ENCODE measurements around the gene GLYATL2. TPM values are rescaled to one million over a fixed set of nuclear protein-coding genes. Genes with fewer than 3 reads are reported as not detected.

The GLYATL2 gene
- total and polyA plus RNA-seq, 9 of the 15 experiments (the other 6 are each of a cell fraction or from before 2014, with no cell fraction given), result not detected

- H3K9me1 ChIP-seq (ENCODE audit: control insufficient read depth, insufficient read depth, low read length), result no peaks in the 10 kb centered on the region
- intact Hi-C loops (cut with micrococcal nuclease) (no loop called here), in situ Hi-C loops (cut with MboI) (no loop called here)
- H3K9me3 ChIP-seq (replicated peaks; ENCODE audit: control insufficient read depth, insufficient read depth, low read depth, low read length), result no peaks in the 10 kb centered on the region
- DNase-seq (ENCODE audit: extremely low read depth in 1 of 4, low spot score in 3 of 4), result no peak
- ATAC-seq, result no peak
- no peak for FAIRE-seq
- no peak for TF ChIP-seq MCM5 (IDR thresholded peaks at IDR 0.05; ENCODE audit: low read depth)
- no peak for TF ChIP-seq HDAC3 (IDR thresholded peaks at IDR 0.05; ENCODE audit: borderline replicate concordance, partially characterized antibody)
- no peaks in the 10 kb centered on the region for H3K27me3 ChIP-seq (ENCODE audit: control insufficient read depth in 2 of 2, insufficient read depth in 2 of 2, low read length in 2 of 2)
- no TSS peak for BruUV-seq (replicated peaks)
- H2AFZ ChIP-seq (ENCODE audit: low read depth, low read length), result no peak overlapping the region
- no peaks in the 10 kb centered on the region for H3K79me2 ChIP-seq (ENCODE audit: control insufficient read depth, insufficient read depth, low read length)
- H4K20me1 ChIP-seq (replicated peaks; ENCODE audit: control insufficient read depth, insufficient read depth, low read length), result no peaks in the 10 kb centered on the region
- WGBS (ENCODE audit: insufficient coverage, low coverage, missing lambda C conversion rate), result 4% methylated on average over 3 of the region's 3 CpGs
- no peak overlapping the region for H3K4me3 ChIP-seq
- H3K4me1 ChIP-seq (replicated peaks in 1 of 2; ENCODE audit: control insufficient read depth in 2 of 2, insufficient read depth in 2 of 2, low read length in 2 of 2), result no peaks in the 10 kb centered on the region
- ChIA-PET CTCF (ENCODE audit: low intra/inter-chr PET ratio) (no interaction called here), POLR2A (interaction anchor here (0.6 to 1.2 kb wide), 2 partner anchors 71 to 213 kb away, joined by 3 read pairs; no protein-coding TSS in a partner anchor)
- H3K27ac ChIP-seq (ENCODE audit: extremely low read depth, low read depth, low read length), result no peak overlapping the region
- no peak overlapping the region for H3K4me2 ChIP-seq (ENCODE audit: insufficient read depth, low read length)
- no peaks in the 10 kb centered on the region for H3K36me3 ChIP-seq (ENCODE audit: control insufficient read depth, insufficient read depth, low read length)
- H3K9ac ChIP-seq (ENCODE audit: insufficient read depth in 1 of 2, low read depth in 2 of 2, low read length in 2 of 2), result no peak overlapping the region
These were observed 882 bp upstream of the GLYATL2 start for GRCh38 chr11:58845386-58845785.

GRCh38 chr11:58837707-58838388, 6.7 kb downstream of the GLYATL2 start:
- Histone ChIP-seq H4K20me1 (replicated peaks; ENCODE audit: control insufficient read depth, insufficient read depth, low read length) (no peaks in the 10 kb centered on the region), H3K27ac (ENCODE audit: extremely low read depth, low read depth, low read length) (no peak overlapping the region), H3K79me2 (ENCODE audit: control insufficient read depth, insufficient read depth, low read length) (no peaks in the 10 kb centered on the region), H3K36me3 (ENCODE audit: control insufficient read depth, insufficient read depth, low read length) (no peaks in the 10 kb centered on the region), H3K9me3 (replicated peaks; ENCODE audit: control insufficient read depth, insufficient read depth, low read depth, low read length) (no peaks in the 10 kb centered on the region), H3K27me3 (ENCODE audit: control insufficient read depth in 2 of 2, insufficient read depth in 2 of 2, low read length in 2 of 2) (no peaks in the 10 kb centered on the region), H3K4me2 (ENCODE audit: insufficient read depth, low read length) (no peak overlapping the region), H3K4me1 (replicated peaks in 1 of 2; ENCODE audit: control insufficient read depth in 2 of 2, insufficient read depth in 2 of 2, low read length in 2 of 2) (no peaks in the 10 kb centered on the region), H3K9me1 (ENCODE audit: control insufficient read depth, insufficient read depth, low read length) (no peaks in the 10 kb centered on the region), H3K4me3 (no peak overlapping the region), H3K9ac (ENCODE audit: insufficient read depth in 1 of 2, low read depth in 2 of 2, low read length in 2 of 2) (no peak overlapping the region), H2AFZ (ENCODE audit: low read depth, low read length) (no peak overlapping the region)
- TF ChIP-seq SNIP1 (IDR thresholded peaks at IDR 0.05; ENCODE audit: low read depth) (no peak), ZNF41 (CRISPR knock-in tag; conservative IDR thresholded peaks at IDR 0.05) (no peak), RBFOX2 (IDR thresholded peaks at IDR 0.05; ENCODE audit: low read depth, low read length) (no peak), NFIC (IDR thresholded peaks at IDR 0.05) (0 out of 2 replicates have a peak, but pooled peaks have one; percentile 22)
- POLR2A ChIA-PET, result no interaction called here
- CTCF ChIA-PET (ENCODE audit: low intra/inter-chr PET ratio), result no interaction called here
- no peak for FAIRE-seq
- in situ Hi-C loops (cut with MboI) (no loop called here), intact Hi-C loops (cut with micrococcal nuclease) (no loop called here)
- no peak for ATAC-seq
- 0% methylated on average over 5 of the region's 5 CpGs for WGBS (ENCODE audit: insufficient coverage, low coverage, missing lambda C conversion rate)
- no peak for DNase-seq (ENCODE audit: extremely low read depth in 1 of 4, low spot score in 3 of 4)
- no TSS peak for BruUV-seq (replicated peaks)

Measured in K562 (cell line).